Activated T-helper 1 cell treated with anti-CD3 and anti-CD28 coated beads, Interleukin-12 subunit alpha, Interleukin-12 subunit beta, Interleukin-2, Interleukin-4 antibody, amounts not matched to agents 30 ng/mL and 10 ng/mL and 1 ng/mL, durations not matched to agents 14 hours and 24 hours and 36 hours (primary cell): ENCODE results near the gene GRB10. TPM values are rescaled to one million over a fixed set of nuclear protein-coding genes. Genes with fewer than 3 reads are reported as not detected.

Experiments used
- DNase-seq: peaks from one replicate; pipeline ENCODE4 v3.0.0; 2021; ENCODE audit warnings: low spot score
- H3K27ac Mint-ChIP-seq: one replicate; pipeline ENCODE4 v1.8.0; 2021; ENCODE audit warnings: mild to moderate bottlenecking, mixed read lengths
- H3K27me3 Mint-ChIP-seq: one replicate; pipeline ENCODE4 v1.8.0; 2022; ENCODE audit warnings: mild to moderate bottlenecking, moderate library complexity, mixed read lengths; ENCODE audit not compliant: insufficient read depth
- H3K36me3 Mint-ChIP-seq: one replicate; pipeline ENCODE4 v1.8.0; 2021; ENCODE audit warnings: low read depth, mixed read lengths
- H3K4me1 Mint-ChIP-seq: one replicate; pipeline ENCODE4 v1.8.0; 2021; ENCODE audit warnings: low read depth, mixed read lengths
- H3K4me3 Mint-ChIP-seq: one replicate; pipeline ENCODE4 v1.8.0; 2021; ENCODE audit warnings: mild to moderate bottlenecking, moderate library complexity, mixed read lengths
- H3K9me3 Mint-ChIP-seq: one replicate; pipeline ENCODE4 v1.8.0; 2021; ENCODE audit warnings: mixed read lengths
- intact Hi-C: fragments of 100-400 bp; cut with micrococcal nuclease; formaldehyde crosslinking; loops from one replicate; pipeline ENCODE4 v1.15.1; 2024
- total RNA-seq: library from RNA; stranded (reverse); gene quantifications from 2 replicates; pipeline ENCODE4 v1.2.3, GENCODE V29; 2022

GRB10 gene
- total RNA-seq, 1 donor from 2014 or later: 2.8 TPM

DNA sequence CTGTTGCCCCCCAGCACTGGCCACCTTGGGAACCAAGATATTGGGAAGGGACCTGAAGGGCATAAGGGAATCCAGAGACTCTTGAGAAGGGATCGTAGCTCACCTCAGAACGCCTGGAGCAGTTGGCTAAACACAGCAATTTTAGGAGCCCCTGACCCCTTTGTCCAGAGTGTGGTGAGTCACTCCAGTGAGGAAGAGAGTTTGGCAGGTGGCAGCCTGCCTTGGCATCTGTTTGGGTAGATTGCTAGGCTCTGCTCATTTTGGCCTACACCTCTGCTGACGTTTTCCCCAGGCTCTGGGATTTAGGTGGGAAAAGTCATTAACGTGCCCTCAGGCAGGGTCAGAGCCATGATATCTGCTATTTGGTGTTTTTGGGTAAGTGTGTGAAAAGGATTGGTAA lies 100.6 kb downstream of the GRB10 start:
- DNase-seq: no peak
- H3K9me3 Mint-ChIP-seq: no peaks in the 10 kb centered on the region
- H3K36me3 Mint-ChIP-seq: no peaks in the 10 kb centered on the region
- intact Hi-C loops: no loop called here
- no peak overlapping the region for H3K4me3 Mint-ChIP-seq
- H3K27me3 Mint-ChIP-seq: peaks cover 11% of the 10 kb centered on the region
- no peak overlapping the region for H3K27ac Mint-ChIP-seq
- H3K4me1 Mint-ChIP-seq: no peaks in the 10 kb centered on the region

DNA sequence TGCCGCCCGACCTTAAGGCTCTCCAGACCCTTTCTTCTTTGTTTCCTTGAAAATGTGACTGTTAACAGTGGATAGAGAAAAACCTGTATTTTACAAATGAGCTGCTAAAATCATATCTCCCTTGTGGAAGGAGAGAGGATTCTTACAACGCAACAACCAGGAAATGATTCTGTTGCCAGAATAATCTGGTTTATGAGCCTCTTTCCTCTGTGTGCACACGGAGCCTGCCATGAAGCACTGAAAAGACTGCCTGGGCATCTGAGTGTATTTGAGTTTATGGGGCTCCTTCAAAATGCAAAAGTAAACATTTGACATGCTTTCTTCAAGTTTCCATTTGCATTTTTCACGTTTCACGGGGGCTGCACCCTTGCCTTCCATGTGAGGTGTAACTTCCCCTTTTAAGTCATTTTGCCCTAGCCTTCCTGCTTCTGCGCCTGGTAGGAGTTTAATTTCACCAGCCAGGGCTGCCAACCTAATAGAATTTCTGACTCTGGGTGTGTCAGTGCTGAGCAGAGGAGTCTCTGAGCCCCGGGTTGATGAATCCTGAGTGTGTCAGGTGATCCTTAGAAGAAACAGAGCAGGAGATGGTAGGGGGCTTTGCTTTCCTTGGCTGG lies 101.2 kb downstream of the GRB10 start:
- H3K4me3 Mint-ChIP-seq: no peak overlapping the region
- H3K27ac Mint-ChIP-seq: no peak overlapping the region
- H3K4me1 Mint-ChIP-seq: no peaks in the 10 kb centered on the region
- no peaks in the 10 kb centered on the region for H3K9me3 Mint-ChIP-seq
- no peaks in the 10 kb centered on the region for H3K36me3 Mint-ChIP-seq
- H3K27me3 Mint-ChIP-seq: peaks cover 11% of the 10 kb centered on the region
- no peak for DNase-seq
- intact Hi-C loops: no loop called here

DNA sequence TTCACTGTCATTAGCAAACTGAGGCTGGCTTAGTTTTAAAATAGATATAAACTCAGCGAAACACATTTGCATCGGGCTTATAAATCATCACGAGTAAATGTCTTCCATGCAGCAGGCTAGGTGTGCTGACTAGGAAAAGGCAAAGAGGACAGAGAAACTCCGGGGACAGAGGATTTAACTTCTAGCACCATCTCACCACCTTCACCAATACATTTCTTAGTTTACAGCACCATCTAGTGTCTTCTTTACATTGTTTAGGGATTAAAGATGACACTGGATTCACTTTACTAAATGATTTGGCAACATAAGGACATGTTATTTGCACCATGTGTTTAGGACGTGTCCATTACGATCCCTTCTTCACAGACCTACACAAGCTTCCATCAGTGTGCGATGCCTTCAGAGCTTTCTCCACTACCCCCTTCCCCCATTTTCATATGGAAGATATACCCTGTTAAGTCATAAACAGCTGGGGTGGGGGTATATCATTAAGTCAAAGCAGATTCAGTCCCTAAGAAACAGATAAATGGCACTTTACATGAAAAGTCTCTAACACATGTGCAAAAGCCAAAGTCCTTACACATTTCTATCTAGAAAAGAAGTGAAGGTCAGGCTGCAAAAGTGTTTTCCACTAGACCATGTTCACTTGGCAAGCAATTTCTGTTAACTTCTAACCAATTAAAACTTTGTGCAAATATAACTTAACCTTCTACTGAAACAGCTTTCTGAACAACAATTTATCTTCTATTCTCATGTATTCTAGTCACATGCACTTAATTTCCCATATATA lies 103.3 kb downstream of the GRB10 start:
- intact Hi-C loops: loop anchor here (1.0 to 5.0 kb wide), 7 partner anchors 47 to 587 kb away; no protein-coding TSS in a partner anchor
- Mint-ChIP-seq H3K36me3 (no peaks in the 10 kb centered on the region), H3K4me3 (no peak overlapping the region), H3K27ac (no peak overlapping the region), H3K27me3 (peaks cover 11% of the 10 kb centered on the region), H3K4me1 (no peaks in the 10 kb centered on the region), H3K9me3 (no peaks in the 10 kb centered on the region)
- no peak for DNase-seq

DNA sequence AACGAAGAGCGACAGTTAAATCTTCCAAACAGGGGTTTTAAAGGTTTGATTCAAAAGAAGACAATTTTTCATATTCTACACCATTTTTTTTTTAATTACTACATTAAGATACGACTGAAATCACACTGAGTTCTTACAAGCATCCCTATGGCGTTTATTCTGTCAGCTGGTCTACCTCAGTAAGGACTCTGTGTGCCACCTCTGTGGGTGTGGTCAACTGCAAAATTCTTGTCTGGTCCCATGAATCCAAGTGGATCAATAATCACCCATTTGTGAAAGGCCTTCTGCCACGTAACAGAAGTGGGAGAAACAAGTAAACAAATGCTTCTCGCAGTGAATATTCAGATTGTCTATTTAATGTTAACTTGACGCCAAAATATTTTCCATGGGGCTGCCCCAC lies 104.1 kb downstream of the GRB10 start:
- Mint-ChIP-seq H3K4me1 (no peaks in the 10 kb centered on the region), H3K9me3 (no peaks in the 10 kb centered on the region), H3K27ac (no peak overlapping the region), H3K36me3 (no peaks in the 10 kb centered on the region), H3K27me3 (peaks cover 11% of the 10 kb centered on the region), H3K4me3 (no peak overlapping the region)
- DNase-seq: no peak
- intact Hi-C loops: loop anchor here (5.0 kb wide), 3 partner anchors 46 to 484 kb away; no protein-coding TSS in a partner anchor

DNA sequence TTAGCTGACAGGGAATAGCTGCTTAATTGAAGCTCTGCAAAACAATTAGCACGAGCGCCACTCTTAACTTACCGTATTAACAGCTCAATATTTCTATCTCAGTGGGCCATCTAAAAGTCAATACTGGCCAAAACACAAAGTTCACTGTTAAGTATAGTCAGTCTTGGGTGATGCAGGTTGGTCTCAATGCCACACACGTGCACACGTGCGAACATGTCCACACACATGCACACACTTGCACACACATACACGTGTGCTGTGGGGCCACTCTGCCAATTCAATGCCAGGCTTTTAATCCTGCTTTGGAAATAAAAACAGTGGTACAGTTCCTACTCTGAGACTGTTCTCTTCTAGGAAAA lies 105.1 kb downstream of the GRB10 start:
- Mint-ChIP-seq H3K36me3 (no peaks in the 10 kb centered on the region), H3K9me3 (no peaks in the 10 kb centered on the region)
- intact Hi-C loops: loop anchor here (5.0 kb wide), 3 partner anchors 45 to 485 kb away; no protein-coding TSS in a partner anchor

DNA sequence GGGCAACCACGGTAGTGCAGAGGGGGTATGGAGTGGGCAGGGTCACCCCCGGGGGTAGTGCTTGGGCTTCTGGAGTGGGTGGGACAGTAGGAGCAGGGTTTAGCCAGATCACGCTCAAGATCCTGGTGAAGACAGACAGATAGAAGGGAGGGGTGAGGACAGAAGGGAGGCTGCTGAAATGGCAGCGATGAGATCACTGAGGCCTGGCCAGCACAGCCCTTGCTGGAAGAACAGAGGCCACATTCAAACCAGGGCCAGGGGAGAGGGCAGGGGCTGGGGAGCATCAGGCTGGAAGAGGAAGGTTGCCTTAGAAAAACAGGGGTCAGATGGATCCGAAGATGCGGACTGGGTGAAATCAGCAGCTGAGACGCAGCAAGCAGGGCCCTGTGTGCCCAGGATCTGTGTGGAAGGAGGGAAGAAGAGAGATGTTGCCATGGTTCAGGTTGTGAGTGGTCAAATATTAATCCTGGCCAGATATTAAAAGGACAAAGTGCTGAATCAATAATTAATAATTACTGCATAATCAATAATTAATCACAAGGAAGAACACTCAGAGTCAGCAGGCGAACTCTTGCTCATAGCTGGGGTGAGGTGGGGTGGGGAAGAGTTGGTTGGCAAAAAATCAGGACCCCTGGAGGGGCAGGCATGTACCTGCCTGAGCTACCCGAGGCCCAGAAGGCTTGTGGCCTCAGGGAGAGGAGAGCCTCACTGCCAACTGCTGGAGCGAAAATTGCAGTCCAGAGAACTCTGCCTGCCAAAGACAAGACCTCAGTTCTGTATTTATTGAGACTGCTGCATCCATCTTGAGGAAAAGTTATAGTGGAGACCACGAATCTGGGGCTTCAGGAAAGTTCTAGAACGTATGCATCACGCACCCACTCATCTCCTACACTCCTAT lies 105.7 kb downstream of the GRB10 start:
- Mint-ChIP-seq H3K4me1 (no peaks in the 10 kb centered on the region), H3K9me3 (no peaks in the 10 kb centered on the region), H3K36me3 (no peaks in the 10 kb centered on the region), H3K4me3 (no peak overlapping the region), H3K27ac (no peak overlapping the region), H3K27me3 (peaks cover 9% of the 10 kb centered on the region)
- DNase-seq: no peak
- intact Hi-C loops: loop anchor here (5.0 kb wide), 3 partner anchors 45 to 485 kb away; no protein-coding TSS in a partner anchor

More for the DNA sequence above, 105.1 kb downstream of the GRB10 start:
- no peak overlapping the region for H3K27ac Mint-ChIP-seq
- H3K27me3 Mint-ChIP-seq: peaks cover 9% of the 10 kb centered on the region
- no peaks in the 10 kb centered on the region for H3K4me1 Mint-ChIP-seq
- no peak for DNase-seq
- no peak overlapping the region for H3K4me3 Mint-ChIP-seq

DNA sequence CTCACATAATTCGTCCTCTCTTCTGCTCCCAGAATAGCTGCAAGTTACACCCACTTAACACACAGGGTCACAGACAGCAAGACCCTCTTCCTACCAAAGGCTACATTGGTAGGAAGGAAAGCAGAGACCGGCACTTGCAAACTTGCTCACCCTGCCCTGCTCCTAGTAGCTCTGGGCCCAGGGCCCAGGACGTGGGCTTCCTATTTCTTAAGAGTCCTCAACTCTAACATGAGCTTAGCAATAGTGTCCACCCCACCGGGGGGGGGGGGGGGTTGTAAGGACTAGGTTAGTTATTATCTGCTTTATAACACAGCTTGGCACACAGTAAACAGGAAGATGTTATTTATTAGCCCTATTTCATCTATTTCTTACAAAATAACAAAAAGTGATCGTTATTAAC lies 106.6 kb downstream of the GRB10 start:
- Mint-ChIP-seq H3K4me1 (no peaks in the 10 kb centered on the region), H3K9me3 (no peaks in the 10 kb centered on the region), H3K27me3 (peaks cover 9% of the 10 kb centered on the region), H3K4me3 (no peak overlapping the region), H3K27ac (no peak overlapping the region), H3K36me3 (no peaks in the 10 kb centered on the region)
- DNase-seq: no peak
- intact Hi-C loops: loop anchor here (5.0 kb wide), 3 partner anchors 44 to 486 kb away; no protein-coding TSS in a partner anchor

DNA sequence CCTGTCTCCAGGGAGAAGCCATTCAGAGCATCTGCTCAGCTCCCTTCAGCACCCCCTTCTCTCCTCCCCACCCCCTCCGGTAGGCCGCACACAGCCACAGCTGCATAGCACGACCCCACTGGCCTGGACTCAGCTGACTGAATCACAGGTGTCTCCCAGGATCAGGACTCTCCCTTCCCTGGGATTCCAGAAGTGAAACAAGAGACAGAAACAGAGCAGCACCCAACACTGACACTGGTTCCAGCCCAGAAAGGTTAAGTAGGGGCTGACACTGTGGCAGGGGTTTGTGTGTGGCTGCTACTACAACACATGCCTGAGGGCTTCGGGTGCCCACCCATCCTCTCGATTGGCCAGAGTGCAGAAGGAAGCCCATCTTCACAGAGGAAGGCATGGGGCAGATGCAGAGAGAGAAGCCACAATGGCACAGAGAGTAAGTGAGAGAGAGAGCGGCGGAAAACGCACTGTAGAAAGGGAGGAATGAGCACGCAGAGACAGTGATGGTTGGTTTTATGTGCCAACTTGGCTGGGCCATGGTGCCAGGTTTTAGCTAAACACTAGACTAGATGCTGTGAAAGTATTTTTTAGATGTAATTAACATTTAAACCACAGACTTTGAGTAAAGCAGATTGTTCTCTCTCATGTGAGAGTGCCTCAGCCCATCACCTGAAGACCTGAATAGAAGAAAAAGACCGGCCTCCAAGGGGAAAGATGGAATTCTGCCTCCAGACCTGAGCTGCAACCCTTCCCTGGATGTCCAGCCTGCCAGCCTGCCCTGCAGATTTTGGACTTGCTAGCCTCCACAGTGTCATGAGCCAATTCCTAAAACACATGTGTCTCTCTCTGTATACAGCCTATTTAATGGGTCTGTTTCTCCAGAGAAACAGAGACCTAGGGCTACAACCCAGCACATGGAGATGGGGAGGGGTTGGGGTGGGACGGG lies 107.5 kb downstream of the GRB10 start:
- H3K27ac Mint-ChIP-seq: no peak overlapping the region

DNA sequence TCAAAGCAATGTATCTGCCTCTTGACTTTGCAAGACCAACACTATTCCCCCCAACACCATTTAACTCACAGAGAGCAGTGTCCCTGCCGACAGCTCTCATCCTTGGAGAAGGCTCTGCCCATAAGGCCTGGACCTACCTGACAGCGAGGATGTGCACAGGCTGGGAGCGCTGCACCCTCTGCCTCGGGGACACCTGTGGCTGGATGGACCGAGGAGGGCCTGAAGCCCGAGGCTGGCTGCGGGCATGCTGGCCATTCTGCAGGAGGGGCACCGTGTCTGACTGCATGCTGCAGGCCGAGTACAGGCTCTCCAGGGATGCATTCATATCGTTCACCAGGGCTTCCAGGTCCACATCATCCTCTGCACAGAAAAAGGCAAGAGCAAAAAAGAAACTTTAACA lies 108.4 kb downstream of the GRB10 start:
- Mint-ChIP-seq H3K27me3 (peaks cover 2% of the 10 kb centered on the region), H3K4me1 (no peaks in the 10 kb centered on the region), H3K4me3 (no peak overlapping the region), H3K27ac (no peak overlapping the region), H3K36me3 (no peaks in the 10 kb centered on the region), H3K9me3 (no peaks in the 10 kb centered on the region)
- no peak for DNase-seq
- intact Hi-C loops: no loop called here

More for the DNA sequence above, 107.5 kb downstream of the GRB10 start:
- Mint-ChIP-seq H3K4me3 (no peak overlapping the region), H3K27me3 (peaks cover 2% of the 10 kb centered on the region), H3K9me3 (no peaks in the 10 kb centered on the region), H3K36me3 (no peaks in the 10 kb centered on the region), H3K4me1 (no peaks in the 10 kb centered on the region)
- no peak for DNase-seq
- intact Hi-C loops: loop anchor here (5.0 kb wide), 3 partner anchors 43 to 487 kb away; no protein-coding TSS in a partner anchor

DNA sequence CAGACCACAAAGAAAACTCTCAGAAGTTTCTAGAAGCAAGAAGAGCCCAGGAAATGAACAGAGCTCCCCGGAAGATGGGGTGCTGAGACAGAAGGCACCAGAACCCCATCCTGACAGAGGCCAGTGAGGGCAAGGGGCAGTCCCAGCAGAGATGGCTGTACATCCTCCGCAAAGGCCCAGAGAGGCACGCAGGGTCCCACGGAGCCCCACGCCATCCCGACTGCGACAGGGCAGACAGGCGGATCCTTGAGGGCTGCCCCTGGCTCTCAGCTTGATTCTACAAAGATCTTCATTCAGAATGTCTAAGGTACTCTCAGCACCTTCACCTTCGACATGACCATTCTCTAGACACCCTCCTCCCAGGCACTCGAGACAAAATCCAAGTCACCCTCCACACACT lies 109.6 kb downstream of the GRB10 start:
- H3K4me1 Mint-ChIP-seq: no peaks in the 10 kb centered on the region
- no peaks in the 10 kb centered on the region for H3K9me3 Mint-ChIP-seq
- no peak for DNase-seq
- intact Hi-C loops: no loop called here
- peaks cover 3% of the 10 kb centered on the region for H3K27me3 Mint-ChIP-seq
- no peak overlapping the region for H3K4me3 Mint-ChIP-seq
- H3K36me3 Mint-ChIP-seq: no peaks in the 10 kb centered on the region
- H3K27ac Mint-ChIP-seq: no peak overlapping the region

DNA sequence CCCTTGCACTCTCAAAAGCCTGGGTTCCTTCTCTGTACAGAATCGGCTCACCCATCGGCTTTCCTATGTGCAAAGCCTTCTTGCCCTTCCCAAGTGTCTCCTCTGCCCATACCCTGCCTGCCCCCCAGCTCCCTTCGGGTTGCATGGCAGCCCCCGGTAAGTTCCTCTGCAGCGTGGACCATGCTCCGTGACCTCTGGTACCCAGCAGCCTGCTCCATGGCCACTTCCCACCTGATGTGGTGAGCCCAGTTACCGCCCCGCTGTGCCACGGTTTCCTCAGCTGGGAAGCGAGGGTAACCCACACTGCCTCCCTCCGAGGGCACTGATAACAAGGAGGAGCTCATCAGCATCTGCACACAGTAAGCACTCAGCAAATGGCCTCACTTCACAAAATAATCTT lies 110.7 kb downstream of the GRB10 start:
- Mint-ChIP-seq H3K4me3 (no peak overlapping the region), H3K4me1 (no peaks in the 10 kb centered on the region), H3K9me3 (no peaks in the 10 kb centered on the region), H3K27me3 (peaks cover 3% of the 10 kb centered on the region), H3K27ac (no peak overlapping the region), H3K36me3 (no peaks in the 10 kb centered on the region)
- intact Hi-C loops: no loop called here
- no peak for DNase-seq

DNA sequence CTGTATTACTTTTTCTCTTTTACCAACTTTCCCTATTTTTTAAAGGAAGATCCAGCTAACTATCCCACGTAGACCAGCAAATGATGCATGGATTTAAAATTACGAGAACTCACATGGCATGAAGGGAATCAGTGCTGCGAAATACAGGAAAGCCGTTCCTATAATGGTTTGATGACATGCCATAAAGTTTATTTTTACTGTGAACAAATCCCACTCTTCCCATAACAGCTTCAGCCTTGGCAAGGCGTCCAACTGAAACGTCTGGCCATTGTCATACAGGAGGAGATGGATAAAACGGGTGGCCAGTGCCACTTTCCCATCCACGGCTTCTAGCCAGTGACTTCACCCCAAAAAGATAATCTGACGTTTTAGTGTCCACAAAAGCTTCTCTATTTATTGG lies 111.3 kb downstream of the GRB10 start:
- no peaks in the 10 kb centered on the region for H3K9me3 Mint-ChIP-seq

More for the DNA sequence above, 111.3 kb downstream of the GRB10 start:
- Mint-ChIP-seq H3K4me3 (no peak overlapping the region), H3K4me1 (no peaks in the 10 kb centered on the region), H3K27me3 (peaks cover 3% of the 10 kb centered on the region), H3K36me3 (no peaks in the 10 kb centered on the region), H3K27ac (no peak overlapping the region)
- DNase-seq: no peak
- intact Hi-C loops: no loop called here
